Measurements from ENCODE around the gene HMMR.
"Not testable (repeated sequence)": the region's sequence is repeated elsewhere in the genome, so short reads cannot be mapped to it uniquely, and the experiment has no call there.

HMMR gene

DNA sequence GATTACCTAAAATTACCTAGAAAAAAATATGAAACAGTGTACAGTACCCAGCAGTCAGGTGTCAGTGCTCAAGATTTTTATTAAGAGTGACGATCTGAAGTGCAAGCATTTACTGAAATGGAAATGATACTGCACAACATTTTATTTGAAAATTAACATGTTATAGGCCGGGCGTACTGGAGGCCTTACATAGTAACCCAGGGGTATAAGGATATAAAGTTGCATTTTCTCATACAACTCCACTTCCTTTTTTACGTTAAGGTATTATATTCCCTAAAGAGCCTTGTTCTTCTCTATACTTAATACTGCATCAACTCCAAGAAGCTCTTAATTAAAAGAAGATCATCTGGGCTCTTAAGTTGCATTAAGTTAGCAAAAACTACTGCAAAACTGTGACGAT, 48.3 kb downstream of the HMMR start:
- DNase-seq (ENCODE audit: low read depth), result no peak

- no peak for DNase-seq (ENCODE audit: low read depth)
Measured at GRCh38 chr5:163509291-163509951, 49.0 kb downstream of the HMMR start.

GRCh38 chr5:163512526-163512925, 52.1 kb downstream of the HMMR start:
- no peak for DNase-seq (ENCODE audit: low read depth)

DNA sequence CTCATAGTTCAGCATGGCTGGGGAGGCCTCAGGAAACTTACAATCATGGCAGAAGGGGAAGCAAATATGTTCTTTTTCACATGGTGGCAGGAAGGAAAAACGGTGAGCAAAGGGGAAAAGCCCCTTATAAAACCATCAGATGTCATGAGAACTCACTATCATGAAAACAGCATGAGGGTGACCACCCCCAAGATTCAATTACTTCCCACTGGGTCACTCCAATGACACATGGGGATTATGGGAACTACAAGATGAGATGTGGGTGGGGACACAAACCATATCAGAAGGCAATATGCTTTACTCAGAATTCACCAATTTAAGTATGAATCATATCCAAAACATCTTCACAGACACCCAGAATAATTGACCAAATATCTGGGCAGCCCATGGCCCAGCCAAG, 64.7 kb downstream of the HMMR start:
- DNase-seq (ENCODE audit: low read depth), result no peak

- DNase-seq (ENCODE audit: low read depth), result no peak
Measured at GRCh38 chr5:163529698-163530097, 69.3 kb downstream of the HMMR start.

- DNase-seq (ENCODE audit: low read depth), result no peak
Measured at GRCh38 chr5:163531272-163531671, 70.8 kb downstream of the HMMR start.

DNA sequence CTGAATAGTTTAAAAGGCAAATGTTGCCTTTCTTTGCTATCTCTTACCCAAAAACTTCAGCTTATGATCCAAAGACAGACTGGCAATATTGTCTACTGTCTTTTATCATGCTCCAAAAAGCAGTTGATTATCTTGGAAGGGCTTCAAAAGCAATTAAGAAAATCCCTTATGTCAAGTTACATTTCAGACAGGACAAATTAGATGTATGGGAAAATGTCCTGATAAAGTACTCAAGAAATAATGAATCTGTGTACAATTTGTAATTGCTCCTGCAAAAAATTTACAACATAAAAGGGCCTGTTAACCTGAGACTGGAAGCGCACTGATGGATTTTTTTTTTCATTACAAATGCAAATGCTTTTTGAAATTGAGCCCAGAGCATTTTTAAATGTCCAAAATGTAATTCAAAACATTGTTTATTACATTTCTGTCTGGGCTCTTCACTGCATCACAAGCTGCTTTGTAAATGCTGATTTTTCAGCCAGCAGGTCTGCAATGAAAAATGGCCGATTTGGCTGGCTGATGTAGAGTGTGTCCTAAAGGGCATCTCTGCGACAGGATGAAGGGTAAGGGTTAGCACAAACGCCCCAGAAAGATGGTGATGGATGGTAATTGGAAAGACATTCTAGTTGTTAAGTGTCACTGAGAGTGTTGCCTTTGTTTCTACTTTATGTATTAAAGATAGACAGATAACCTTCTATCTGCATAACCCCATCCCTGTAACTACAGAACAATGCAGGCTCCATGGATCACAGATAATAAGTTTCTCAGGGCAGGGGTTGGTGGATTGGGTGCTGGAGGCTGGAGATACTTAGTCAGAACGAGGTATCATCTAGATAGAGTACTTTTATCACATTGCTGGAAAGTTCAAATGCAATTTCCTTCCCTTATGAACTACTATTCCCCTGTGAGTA, 72.0 kb downstream of the HMMR start:
- no peak for DNase-seq (ENCODE audit: low read depth)

DNA sequence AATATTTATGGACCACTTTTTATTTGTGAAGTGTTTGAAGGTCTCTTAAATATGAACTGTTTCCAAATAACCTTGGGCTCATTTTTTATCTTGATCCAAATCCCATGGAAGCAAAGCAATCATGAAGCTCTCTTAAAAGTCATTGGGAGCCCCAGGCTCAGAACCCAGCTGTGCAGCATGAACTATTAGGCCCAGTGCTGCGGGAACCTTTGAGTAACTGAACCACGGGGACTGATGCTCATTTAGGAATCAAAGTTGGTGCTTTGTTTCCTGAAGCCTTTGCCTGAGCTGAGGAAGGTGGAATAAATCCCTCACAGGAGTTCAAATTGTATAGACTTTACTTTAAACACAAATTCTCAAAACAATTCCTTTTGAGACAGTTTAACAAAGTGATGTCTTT, 72.8 kb downstream of the HMMR start:
- DNase-seq (ENCODE audit: low read depth), result no peak

GRCh38 chr5:163534492-163535094, 74.2 kb downstream of the HMMR start:
- DNase-seq (ENCODE audit: low read depth), result no peak

- no peak for DNase-seq (ENCODE audit: low read depth)
Measured at GRCh38 chr5:163535290-163535689, 74.9 kb downstream of the HMMR start.

DNA sequence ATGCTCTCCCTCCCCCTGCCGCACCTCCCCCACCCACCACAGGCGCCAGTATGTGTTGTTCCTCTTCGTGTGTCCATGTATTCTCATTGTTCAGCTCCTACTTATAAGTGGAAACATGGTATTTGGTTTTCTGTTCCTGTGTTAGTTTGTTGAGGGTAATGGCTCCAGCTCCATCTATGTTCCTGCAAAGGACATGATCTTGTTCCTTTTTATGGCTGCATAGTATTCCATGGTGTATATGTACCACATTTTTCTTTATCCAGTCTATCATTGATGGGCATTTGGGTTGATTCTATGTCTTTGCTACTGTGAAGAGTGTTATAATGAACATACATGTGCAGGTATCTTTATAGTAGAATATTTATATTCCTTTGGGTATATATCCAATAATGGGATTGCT, 76.0 kb downstream of the HMMR start:
- DNase-seq (ENCODE audit: low read depth), result not testable (repeated sequence)

- DNase-seq (ENCODE audit: low read depth), result no peak
Measured at GRCh38 chr5:163540696-163541095, 80.3 kb downstream of the HMMR start.
